K562 (cell line): ENCODE data around the gene SPNS2. TPM values are rescaled to one million over a fixed set of nuclear protein-coding genes. Genes with fewer than 3 reads are reported as not detected.

ENCODE experiments used
- ARNT ChIP-seq, 2 experiments: fragments of 450-650 bp; IDR thresholded peaks; 2 replicates each; pipeline ENCODE4 v1.6.1; 2016; ENCODE audit warnings: mild to moderate bottlenecking in 1 of 2
- MAFF ChIP-seq: IDR thresholded peaks from 2 replicates; pipeline ENCODE4 v1.6.1; 2012; ENCODE audit warnings: low read length, improper control_type of control experiment
- MTA1 ChIP-seq: fragments of 450-650 bp; IDR thresholded peaks from 2 replicates; pipeline ENCODE4 v1.6.1; 2017; ENCODE audit warnings: borderline replicate concordance
- POLR3A ChIP-seq: IDR thresholded peaks from 2 replicates; pipeline ENCODE4 v1.6.1; 2011; ENCODE audit warnings: borderline replicate concordance, mild to moderate bottlenecking, moderate library complexity; ENCODE audit not compliant: insufficient read length, insufficient read depth; ENCODE audit errors: extremely low read depth
- ZBTB34 ChIP-seq: fragments of 250-450 bp; sonication (Bioruptor Pico); IDR thresholded peaks from 2 replicates; pipeline ENCODE4 v1.8.0; 2021; ENCODE audit warnings: mild to moderate bottlenecking, moderate library complexity
- ZFPM2 ChIP-seq: fragments of 250-450 bp; sonication (Bioruptor Pico); IDR thresholded peaks from 2 replicates; pipeline ENCODE4 v1.5.1; 2022; ENCODE audit warnings: mild to moderate bottlenecking
- ZHX1 ChIP-seq: fragments of 150-350 bp; conservative IDR thresholded peaks from 2 replicates; pipeline ENCODE4 v1.6.1; 2014; ENCODE audit warnings: low read length
- ZNF263 ChIP-seq: sonication (generic); formaldehyde crosslinking; IDR thresholded peaks from 2 replicates; pipeline ENCODE4 v1.8.0; 2022; ENCODE audit warnings: mild to moderate bottlenecking, missing genetic modification reagents, borderline replicate concordance
- ZNF75A ChIP-seq: fragments of 450-650 bp; formaldehyde crosslinking; IDR thresholded peaks from 2 replicates; pipeline ENCODE4 v1.4.0; 2020; ENCODE audit warnings: mild to moderate bottlenecking
- polyA plus RNA-seq, 8 experiments: library from polyadenylated mRNA; depleted of rRNA in 4 of 8; stranded (reverse) in 5 of 8; unstranded in 3 of 8; fragments of >200 nt; fragmentation: Nextera tagmentation in 2 of 8; fragmentation: Illumina TruSeq in 1 of 8; extraction: Ambion mirVana in 2 of 8; extraction: Trizol in 1 of 8; gene quantifications; 2 replicates each; pipeline versions ENCODE4 v1.2.1 to v1.2.3, GENCODE V29; 2011 to 2014; ENCODE audit warnings: inconsistent platforms in 1 of 8, missing spikeins in 1 of 8
- total RNA-seq, 7 experiments: library from RNA; depleted of rRNA in 6 of 7; stranded (reverse); fragments of >200 nt in 6 of 7; fragmentation: Illumina TruSeq in 2 of 7; extraction: Trizol in 2 of 7; gene quantifications; 2 replicates each; pipeline versions ENCODE4 v1.2.1 to v1.2.3, GENCODE V29; 2011 to 2021; ENCODE audit warnings: low replicate concordance in 1 of 7

The SPNS2 gene
- total and polyA plus RNA-seq, 9 of the 15 experiments (the other 6 are each of a cell fraction or from before 2014, with no cell fraction given), result 0.06 TPM; not detected in 8

GRCh38 chr17:4506892-4507291, 8.2 kb downstream of the SPNS2 start (continued):
- TF ChIP-seq ZBTB34 (CRISPR knock-in tag), result no peak
- TF ChIP-seq ARNT (IDR thresholded peaks at IDR 0.05), result no peak
- TF ChIP-seq ZNF263 (CRISPR knock-in tag), result no peak
- TF ChIP-seq POLR3A, result no peak
- TF ChIP-seq ZHX1, result no peak
- TF ChIP-seq MTA1, result no peak
- no peak for TF ChIP-seq MAFF
- no peak for TF ChIP-seq ZFPM2 (CRISPR knock-in tag)
- TF ChIP-seq ZNF75A (CRISPR knock-in tag), result no peak
